Heart left ventricle (tissue), 16 donors: ENCODE results near the gene SPTB. TPM values are rescaled to one million over a fixed set of nuclear protein-coding genes. Genes with fewer than 3 reads are reported as not detected.

ENCODE experiments used
- ATAC-seq, 4 donors: fragments of 200-7000 bp; cut with Tn5 transposase; one replicate each; pipeline ENCODE4 v1.9.1; 2020 to 2022; ENCODE audit warnings: moderate library complexity in 4 of 4, mild to moderate bottlenecking in 3 of 4, moderate number of reproducible peaks in 1 of 4
- DNase-seq, 5 donors: peaks; one replicate each; pipeline ENCODE4 v3.0.0-alpha.2; 2020
- H3K27ac ChIP-seq, 12 donors: fragments of 200-600 bp; sonication (generic) in 4 of 12; one replicate each; pipeline versions ENCODE4 v1.5.0 to v1.8.0; 2016 to 2022; ENCODE audit warnings: mild to moderate bottlenecking in 2 of 12
- H3K27me3 ChIP-seq, 9 donors: fragments of 200-600 bp; sonication (generic) in 2 of 9; one replicate each; pipeline versions ENCODE4 v1.5.1 to v1.8.0; 2016 to 2022; ENCODE audit warnings: mild to moderate bottlenecking in 3 of 9
- H3K36me3 ChIP-seq, 9 donors: fragments of 200-600 bp; sonication (generic) in 2 of 9; one replicate each; pipeline versions ENCODE4 v1.5.0 to v1.8.0; 2018 to 2022; ENCODE audit warnings: mild to moderate bottlenecking in 2 of 9
- H3K4me1 ChIP-seq, 12 donors: fragments of 200-600 bp; sonication (generic) in 4 of 12; one replicate each; pipeline versions ENCODE4 v1.5.0 to v1.8.0; 2016 to 2022; ENCODE audit warnings: mild to moderate bottlenecking in 3 of 12
- H3K4me3 ChIP-seq, 12 donors: fragments of 200-600 bp; sonication (generic) in 4 of 12; one replicate each; pipeline versions ENCODE4 v1.5.0 to v1.8.0; 2017 to 2022; ENCODE audit warnings: mild to moderate bottlenecking in 9 of 12, moderate library complexity in 4 of 12
- H3K9me3 ChIP-seq, 12 donors: fragments of 200-600 bp; sonication (generic) in 4 of 12; one replicate each; pipeline versions ENCODE4 v1.5.0 to v1.8.0; 2016 to 2022; ENCODE audit warnings: mild to moderate bottlenecking in 1 of 12
- POLR2A ChIP-seq, 2 donors: fragments of 450-650 bp; IDR thresholded peaks; one replicate each; pipeline ENCODE4 v1.6.1; 2017; ENCODE audit warnings: antibody characterized with exemption in 2 of 2, mild to moderate bottlenecking in 2 of 2, moderate library complexity in 2 of 2
- WGBS, 4 donors: extraction: QIAGEN DNeasy Blood & Tissue Kit in 2 of 4; methylation state at CpG; one replicate each; pipeline versions ENCODE4 v1.1.5 to v1.1.7; 2013 to 2018; 5-methylcytosine and 5-hydroxymethylcytosine counted together
- intact Hi-C, 10 donors: fragments of 100-400 bp; cut with DNase I; formaldehyde crosslinking; loops; one replicate each; pipeline versions ENCODE4 v1.11.1 to v1.14.2; 2022
- polyA plus RNA-seq, 2 donors: library from polyadenylated mRNA; stranded (reverse); fragments of 200-250 nt; gene quantifications; one replicate each; pipeline ENCODE4 v1.2.3, GENCODE V29; 2013
- total RNA-seq, 9 donors: library from RNA; depleted of rRNA in 2 of 9; stranded (reverse); fragments of >200 nt in 2 of 9; fragmentation: NEBNext Ultra II Directional in 3 of 9; extraction: Animal tissue kit (Norgen Biotek cat#: 25700) in 3 of 9; gene quantifications; one replicate each; pipeline versions ENCODE4 v1.1.0 to v1.2.4, GENCODE V29; 2016 to 2023
- TF ChIP-seq, protein P1 (sequence below), 12 donors: fragments of 200-600 bp; sonication (generic) in 4 of 12; IDR thresholded peaks; one replicate each; pipeline versions ENCODE4 v1.5.0 to v1.8.0; 2018 to 2022; ENCODE audit warnings: antibody characterized with exemption in 12 of 12, mild to moderate bottlenecking in 5 of 12
- donor health status: ischemic (EF 13 %, LVEDD 7.1; RV severe dilation, severe dysfunction).
- donor health status: healthy with polysubstance abuse.
- donor health status: DM: no; HTN: yes; CAD: no.
- donor health status: DM: no; HTN: no; CAD: no.
- donor health status: ischemic (EF 25% LVEDD 6.9; RV normal size, moderate dysfunction).
- donor health status: ischemic (EF 25% LVEDD 5.7; RV mildly dilated, moderate dysfunction).
- donor health status: healthy.
- donor health status: DM: yes; HTN: yes; CAD: no.
- donor health status: ischemic (EF 35%, LVEDD 5.7; RV mildly dilated, moderate dysfunction).
- donor health status: nonischemic (EF 11% LVEDD 7.7; RV severe dilation, severe dysfunction).
- donor health status: DM: yes; HTN: yes; CAD: no.
- donor health status: PGD.
- donor health status: ischemic (EF 29% LVEDD 5.4; RV normal size, mild dysfunction).
- donor health status: nonischemic (EF 23%, LVEDD 6.1; RV moderate dilation, normal function).

The SPTB gene
- total and polyA plus RNA-seq, 11 donors: 60.3 to 195 (median 92.6) TPM

DNA sequence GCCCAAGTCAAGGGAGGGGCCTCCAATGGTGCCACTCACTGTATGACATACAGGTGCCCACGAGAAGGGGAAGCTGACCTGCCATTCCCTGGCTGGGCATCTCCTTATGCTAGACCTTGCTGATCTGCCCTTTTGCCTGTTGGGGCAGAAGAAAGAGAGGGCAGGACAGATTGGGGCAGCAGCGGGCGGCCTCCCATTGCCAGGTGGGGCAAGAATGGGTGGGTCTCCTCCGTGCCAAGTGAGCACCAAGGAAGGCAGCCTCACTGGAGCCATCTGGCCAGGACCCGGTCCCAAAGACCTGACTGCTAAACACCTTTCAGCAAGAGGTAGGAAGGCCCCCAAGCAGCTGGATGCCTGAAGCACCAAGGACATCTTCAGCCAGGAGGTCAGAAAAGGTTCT, 125.0 kb downstream of the SPTB start:
- WGBS, 4 donors: 93 to 100% (median 94%) methylated on average over 1 to 5 of the region's 5 CpGs
- intact Hi-C loops: loop anchor here in 2 of 10 donors (5.0 to 10.0 kb wide), 2 partner anchors 37 to 50 kb away; partner anchors contain the start of gene PLEKHG3 (in 1 of the 2)
- H3K27me3 ChIP-seq: no peaks in the 10 kb centered on the region
- H3K9me3 ChIP-seq: no peaks in the 10 kb centered on the region
- no peak overlapping the region for H3K4me3 ChIP-seq
- H3K27ac ChIP-seq: no peak overlapping the region
- ATAC-seq: no peak
- DNase-seq: no peak
- peaks cover 0 to 16% (median 3%) of the 10 kb centered on the region in 9 donors for H3K36me3 ChIP-seq
- TF ChIP-seq POLR2A (IDR thresholded peaks at IDR 0.05): no peak
- TF ChIP-seq, protein P1, sequence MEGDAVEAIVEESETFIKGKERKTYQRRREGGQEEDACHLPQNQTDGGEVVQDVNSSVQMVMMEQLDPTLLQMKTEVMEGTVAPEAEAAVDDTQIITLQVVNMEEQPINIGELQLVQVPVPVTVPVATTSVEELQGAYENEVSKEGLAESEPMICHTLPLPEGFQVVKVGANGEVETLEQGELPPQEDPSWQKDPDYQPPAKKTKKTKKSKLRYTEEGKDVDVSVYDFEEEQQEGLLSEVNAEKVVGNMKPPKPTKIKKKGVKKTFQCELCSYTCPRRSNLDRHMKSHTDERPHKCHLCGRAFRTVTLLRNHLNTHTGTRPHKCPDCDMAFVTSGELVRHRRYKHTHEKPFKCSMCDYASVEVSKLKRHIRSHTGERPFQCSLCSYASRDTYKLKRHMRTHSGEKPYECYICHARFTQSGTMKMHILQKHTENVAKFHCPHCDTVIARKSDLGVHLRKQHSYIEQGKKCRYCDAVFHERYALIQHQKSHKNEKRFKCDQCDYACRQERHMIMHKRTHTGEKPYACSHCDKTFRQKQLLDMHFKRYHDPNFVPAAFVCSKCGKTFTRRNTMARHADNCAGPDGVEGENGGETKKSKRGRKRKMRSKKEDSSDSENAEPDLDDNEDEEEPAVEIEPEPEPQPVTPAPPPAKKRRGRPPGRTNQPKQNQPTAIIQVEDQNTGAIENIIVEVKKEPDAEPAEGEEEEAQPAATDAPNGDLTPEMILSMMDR (IDR thresholded peaks at IDR 0.05): no peak
- peaks cover 0 to 39% (median 31%) of the 10 kb centered on the region in 12 donors for H3K4me1 ChIP-seq

DNA sequence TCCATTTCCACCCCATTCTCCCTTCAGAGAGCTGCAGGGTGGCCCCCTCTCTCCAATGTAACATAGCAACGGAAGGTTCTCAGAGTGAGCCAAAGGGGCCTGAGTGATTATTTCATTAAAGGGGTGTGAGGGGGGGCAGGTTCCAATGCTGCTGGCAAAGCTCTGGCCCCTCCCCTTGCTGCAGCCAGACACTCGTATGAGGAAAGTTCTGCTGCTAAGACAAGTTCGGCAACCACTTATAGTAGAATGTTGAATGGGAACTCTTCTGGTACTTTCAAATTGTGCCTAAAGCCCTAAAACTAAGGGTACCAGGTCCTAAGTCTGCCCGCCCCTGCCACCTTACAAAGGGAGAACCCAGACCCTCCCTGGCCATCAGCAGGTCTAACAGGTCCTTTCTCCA, 125.7 kb downstream of the SPTB start:
- H3K4me1 ChIP-seq: peaks cover 0 to 33% (median 24%) of the 10 kb centered on the region in 12 donors
- peaks cover 0 to 22% (median 9%) of the 10 kb centered on the region in 9 donors for H3K36me3 ChIP-seq
- ATAC-seq: no peak
- H3K4me3 ChIP-seq: no peak overlapping the region
- intact Hi-C loops: loop anchor here in 1 of 10 donors (10.0 kb wide), 1 partner anchor 49 kb away; the partner anchor contains the start of gene PLEKHG3
- TF ChIP-seq, protein P1 (IDR thresholded peaks at IDR 0.05): no peak
- no peak for TF ChIP-seq POLR2A (IDR thresholded peaks at IDR 0.05)
- H3K27me3 ChIP-seq: no peaks in the 10 kb centered on the region
- WGBS, 4 donors: 73 to 94% (median 92%) methylated on average over 4 of the region's 4 CpGs
- H3K9me3 ChIP-seq: no peaks in the 10 kb centered on the region
- H3K27ac ChIP-seq: no peak overlapping the region
- no peak for DNase-seq

DNA sequence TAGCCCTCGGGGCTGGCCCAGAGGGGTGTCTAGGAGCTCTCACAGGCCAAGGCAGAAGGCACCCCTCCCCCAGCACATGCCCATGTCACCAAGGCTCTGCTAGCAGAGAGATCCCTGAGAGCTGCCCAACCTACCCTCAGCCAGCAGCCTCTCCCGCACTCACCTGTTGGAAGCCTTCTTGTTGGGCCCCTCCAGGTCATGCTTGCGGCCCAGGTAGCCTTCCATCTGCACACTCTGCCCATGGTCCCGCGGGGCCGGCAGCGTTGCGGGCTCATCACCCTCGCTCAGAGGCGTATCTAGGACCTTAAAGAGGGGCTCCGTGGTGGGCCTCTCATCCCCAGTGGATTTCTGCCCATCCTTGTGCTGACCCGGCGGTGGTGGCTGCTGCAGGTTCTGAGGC, 126.3 kb downstream of the SPTB start:
- H3K9me3 ChIP-seq: no peaks in the 10 kb centered on the region
- intact Hi-C loops: loop anchor here in 1 of 10 donors (10.0 kb wide), 1 partner anchor 49 kb away; the partner anchor contains the start of gene PLEKHG3
- H3K27me3 ChIP-seq: no peaks in the 10 kb centered on the region
- no peak overlapping the region for H3K4me3 ChIP-seq
- H3K27ac ChIP-seq: no peak overlapping the region
- H3K4me1 ChIP-seq: peaks cover 0 to 27% (median 18%) of the 10 kb centered on the region in 12 donors
- DNase-seq (no peak), ATAC-seq (no peak)
- H3K36me3 ChIP-seq: peaks cover 0 to 28% (median 14%) of the 10 kb centered on the region in 9 donors
- no peak for TF ChIP-seq POLR2A (IDR thresholded peaks at IDR 0.05)
- TF ChIP-seq, protein P1 (IDR thresholded peaks at IDR 0.05): no peak
- 93 to 98% (median 95%) methylated on average over 6 to 13 of the region's 13 CpGs for WGBS, 4 donors

DNA sequence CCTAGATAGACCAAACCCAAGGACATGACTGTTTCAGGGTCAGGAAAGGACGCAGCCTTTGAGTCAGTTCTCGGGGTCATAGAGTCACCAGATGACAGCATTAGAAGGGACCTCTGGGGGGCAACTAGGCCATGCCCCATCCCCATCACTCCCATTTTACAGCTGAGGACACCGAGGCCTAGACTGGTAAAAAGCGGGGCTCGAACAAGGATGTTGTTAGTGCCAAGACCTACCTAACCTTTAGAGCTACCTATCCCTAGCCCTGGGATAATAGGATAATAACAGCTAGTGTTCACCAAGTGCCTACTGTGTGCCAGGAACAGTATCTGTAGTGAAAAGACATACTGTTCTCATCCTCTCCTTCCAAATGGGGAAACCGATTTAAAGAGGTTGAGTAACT, 126.8 kb downstream of the SPTB start:
- no peaks in the 10 kb centered on the region for H3K27me3 ChIP-seq
- peaks cover 0 to 30% (median 18%) of the 10 kb centered on the region in 9 donors for H3K36me3 ChIP-seq
- no peak overlapping the region for H3K4me3 ChIP-seq
- DNase-seq (no peak), ATAC-seq (no peak)
- intact Hi-C loops: loop anchor here in 1 of 10 donors (10.0 kb wide), 1 partner anchor 48 kb away; the partner anchor contains the start of gene PLEKHG3
- no peaks in the 10 kb centered on the region for H3K9me3 ChIP-seq
- peaks cover 0 to 23% (median 13%) of the 10 kb centered on the region in 12 donors for H3K4me1 ChIP-seq
- TF ChIP-seq, protein P1 (IDR thresholded peaks at IDR 0.05): no peak
- TF ChIP-seq POLR2A (IDR thresholded peaks at IDR 0.05): no peak
- 96 to 99% (median 98%) methylated on average over 6 of the region's 6 CpGs for WGBS, 4 donors
- H3K27ac ChIP-seq: no peak overlapping the region
